K562 (cell line): ENCODE data around the gene TNFRSF19. TPM values are rescaled to one million over a fixed set of nuclear protein-coding genes. Genes with fewer than 3 reads are reported as not detected.

ENCODE experiments used
- ATAC-seq: fragments of 200-7000 bp; cut with Tn5 transposase; 3 replicates; pipeline ENCODE4 v1.9.1; 2020; ENCODE audit warnings: moderate library complexity
- BruUV-seq: library from RNA; stranded (reverse); fragments of 400-500 nt; replicated peaks from 2 replicates; lab custom pipeline; 2021; lab: Mats Ljungman, UMichigan
- CTCF ChIA-PET: fragments of 300-600 bp; formaldehyde crosslinking; extraction: SDS; loops from one replicate; lab custom pipeline; 2021; ENCODE audit warnings: low intra/inter-chr PET ratio; lab: Yijun Ruan, JAX
- POLR2A ChIA-PET: fragments of 300-600, 350-650 bp; sonication (Branson Sonifier 250); formaldehyde crosslinking; extraction: SDS; loops from one replicate; lab custom pipeline; 2021; ENCODE audit warnings: antibody characterized with exemption, inconsistent platforms; lab: Yijun Ruan, JAX
- DNase-seq, 4 experiments: peaks; one replicate each; pipeline versions ENCODE4 v3.0.0 to v3.0.0-alpha.2; 2011 to 2018; ENCODE audit warnings: low spot score in 3 of 4, mixed read lengths in 3 of 4; ENCODE audit errors: extremely low read depth in 1 of 4
- FAIRE-seq: peaks from 2 replicates; lab custom pipeline; 2011; peaks lifted over from hg19 to GRCh38; lab: Jason Lieb, UNC
- H2AFZ ChIP-seq: 2 replicates; pipeline ENCODE4 v1.6.0; 2011; ENCODE audit warnings: low read depth, low read length, control low read depth, inconsistent platforms
- H3K27ac ChIP-seq: fragments of 200-600 bp; 3 replicates; pipeline ENCODE4 v1.8.0; 2011; ENCODE audit warnings: low read depth, mild to moderate bottlenecking, control low read depth, inconsistent platforms, low read length, moderate library complexity, mixed read lengths; ENCODE audit errors: extremely low read depth
- H3K27me3 ChIP-seq, 2 experiments: fragments of 300-600 bp in 1 of 2; 2 replicates in 1 of 2; 3 replicates in 1 of 2; pipeline versions ENCODE4 v1.6.0 to v1.8.0; 2011; ENCODE audit warnings: inconsistent platforms in 2 of 2, low read length in 2 of 2, mild to moderate bottlenecking in 1 of 2, mixed read lengths in 1 of 2, moderate library complexity in 1 of 2; ENCODE audit not compliant: control insufficient read depth in 2 of 2, insufficient read depth in 2 of 2
- H3K36me3 ChIP-seq: fragments of 300-600 bp; 3 replicates; pipeline ENCODE4 v1.8.0; 2011; ENCODE audit warnings: mild to moderate bottlenecking, low read length, inconsistent platforms; ENCODE audit not compliant: control insufficient read depth, insufficient read depth
- H3K4me1 ChIP-seq, 2 experiments: fragments of 200-600 bp in 1 of 2; replicated peaks in 1 of 2; 2 replicates in 1 of 2; 3 replicates in 1 of 2; pipeline versions ENCODE4 v1.5.1 to v1.8.0; 2011; ENCODE audit warnings: inconsistent platforms in 2 of 2, low read length in 2 of 2, mild to moderate bottlenecking in 1 of 2, mixed read lengths in 1 of 2, moderate library complexity in 1 of 2; ENCODE audit not compliant: control insufficient read depth in 2 of 2, insufficient read depth in 2 of 2
- H3K4me2 ChIP-seq: 2 replicates; pipeline ENCODE4 v1.6.1; 2011; ENCODE audit warnings: low read length, control low read depth, inconsistent platforms, mixed read lengths; ENCODE audit not compliant: insufficient read depth
- H3K4me3 ChIP-seq: fragments of 200-600 bp; sonication (generic), shearing (Covaris generic); 2 replicates; pipeline ENCODE4 v1.5.1; 2016; ENCODE audit warnings: control low read depth, inconsistent platforms
- H3K79me2 ChIP-seq: fragments of 200-600 bp; 3 replicates; pipeline ENCODE4 v1.8.0; 2011; ENCODE audit warnings: low read length, inconsistent platforms; ENCODE audit not compliant: control insufficient read depth, insufficient read depth
- H3K9ac ChIP-seq, 2 experiments: 2 replicates each; pipeline versions ENCODE4 v1.6.0 to v1.6.1; 2011; ENCODE audit warnings: low read depth in 2 of 2, low read length in 2 of 2, control low read depth in 1 of 2, inconsistent platforms in 1 of 2, mild to moderate bottlenecking in 1 of 2, mixed read lengths in 1 of 2; ENCODE audit not compliant: insufficient read depth in 1 of 2
- H3K9me1 ChIP-seq: one replicate; pipeline ENCODE4 v1.6.0; 2011; ENCODE audit warnings: inconsistent platforms, mild to moderate bottlenecking, low read length, moderate library complexity; ENCODE audit not compliant: control insufficient read depth, insufficient read depth
- H3K9me3 ChIP-seq: replicated peaks from 2 replicates; pipeline ENCODE4 v1.5.1; 2011; ENCODE audit warnings: low read depth, low read length, inconsistent platforms; ENCODE audit not compliant: control insufficient read depth, insufficient read depth
- H4K20me1 ChIP-seq: replicated peaks from 2 replicates; pipeline ENCODE4 v1.6.1; 2011; ENCODE audit warnings: low read length, inconsistent platforms, mixed read lengths; ENCODE audit not compliant: control insufficient read depth, insufficient read depth
- ERF ChIP-seq: fragments of 450-650 bp; formaldehyde crosslinking; IDR thresholded peaks from 2 replicates; pipeline ENCODE4 v1.4.0; 2020; ENCODE audit warnings: mild to moderate bottlenecking, mixed read lengths
- ESRRA ChIP-seq: fragments of 450-650 bp; IDR thresholded peaks from 2 replicates; pipeline ENCODE4 v1.6.1; 2014; ENCODE audit warnings: low read depth, mild to moderate bottlenecking, moderate library complexity, borderline replicate concordance
- KAT2B ChIP-seq: IDR thresholded peaks from one replicate; pipeline ENCODE4 v1.6.1; 2012; ENCODE audit warnings: low read depth, mild to moderate bottlenecking, control low read depth, inconsistent platforms, low read length, moderate library complexity
- NFIX ChIP-seq: fragments of 250-450 bp; sonication (Bioruptor Pico); IDR thresholded peaks from 2 replicates; pipeline ENCODE4 v1.4.0; 2020; ENCODE audit warnings: low read depth, mild to moderate bottlenecking, moderate library complexity
- NR2C1 ChIP-seq, 2 experiments: fragments of 450-650 bp; IDR thresholded peaks; 2 replicates each; pipeline ENCODE4 v1.6.1; 2017; ENCODE audit warnings: mild to moderate bottlenecking in 2 of 2, antibody characterized with exemption in 1 of 2, inconsistent platforms in 1 of 2, missing compliant biosample characterization in 1 of 2, missing genetic modification characterization in 1 of 2
- PBX2 ChIP-seq, 2 experiments: IDR thresholded peaks in 1 of 2; conservative IDR thresholded peaks in 1 of 2; 2 replicates each; pipeline ENCODE4 v1.6.1; 2016; ENCODE audit warnings: low read depth in 2 of 2, mild to moderate bottlenecking in 1 of 2, missing compliant biosample characterization in 1 of 2, missing genetic modification characterization in 1 of 2, moderate library complexity in 1 of 2
- REST ChIP-seq, 2 experiments: fragments of 450-650 bp; formaldehyde crosslinking in 1 of 2; IDR thresholded peaks; 2 replicates each; pipeline versions ENCODE4 v1.4.0 to v1.6.1; 2014 to 2020; ENCODE audit warnings: mild to moderate bottlenecking in 2 of 2, borderline replicate concordance in 1 of 2, low read depth in 1 of 2
- SIX5 ChIP-seq, 2 experiments: IDR thresholded peaks; 2 replicates each; pipeline ENCODE4 v1.6.1; 2011; ENCODE audit warnings: low read length in 2 of 2, borderline replicate concordance in 1 of 2, low read depth in 1 of 2, mild to moderate bottlenecking in 1 of 2, moderate library complexity in 1 of 2; ENCODE audit not compliant: insufficient read depth in 1 of 2
- TCF7 ChIP-seq: sonication (generic); IDR thresholded peaks from 2 replicates; pipeline ENCODE4 v1.6.1; 2016; ENCODE audit warnings: antibody characterized with exemption, borderline replicate concordance
- ZBTB8A ChIP-seq: fragments of 450-650 bp; IDR thresholded peaks from 2 replicates; pipeline ENCODE4 v1.6.1; 2018; ENCODE audit warnings: mild to moderate bottlenecking, moderate library complexity; ENCODE audit not compliant: partially characterized antibody
- ZNF316 ChIP-seq: fragments of 450-650 bp; IDR thresholded peaks from 2 replicates; pipeline ENCODE4 v1.6.1; 2016
- in situ Hi-C: fragments of 300-500 bp; cut with MboI; formaldehyde crosslinking; loops from 4 replicates; pipeline ENCODE4 v1.15.0; 2018; ENCODE audit warnings: inconsistent platforms, mixed read lengths
- intact Hi-C: fragments of 100-400 bp; cut with micrococcal nuclease; formaldehyde crosslinking; loops from 2 replicates; pipeline ENCODE4 v1.14.2; 2022
- polyA plus RNA-seq, 8 experiments: library from polyadenylated mRNA; depleted of rRNA in 4 of 8; stranded (reverse) in 5 of 8; unstranded in 3 of 8; fragments of >200 nt; fragmentation: Nextera tagmentation in 2 of 8; fragmentation: Illumina TruSeq in 1 of 8; extraction: Ambion mirVana in 2 of 8; extraction: Trizol in 1 of 8; gene quantifications; 2 replicates each; pipeline versions ENCODE4 v1.2.1 to v1.2.3, GENCODE V29; 2011 to 2014; ENCODE audit warnings: inconsistent platforms in 1 of 8, missing spikeins in 1 of 8
- total RNA-seq, 7 experiments: library from RNA; depleted of rRNA in 6 of 7; stranded (reverse); fragments of >200 nt in 6 of 7; fragmentation: Illumina TruSeq in 2 of 7; extraction: Trizol in 2 of 7; gene quantifications; 2 replicates each; pipeline versions ENCODE4 v1.2.1 to v1.2.3, GENCODE V29; 2011 to 2021; ENCODE audit warnings: low replicate concordance in 1 of 7

Gene TNFRSF19
- total and polyA plus RNA-seq, 9 of the 15 experiments (the other 6 are each of a cell fraction or from before 2014, with no cell fraction given) = 0.01 to 0.07 TPM; not detected in 7

- ChIA-PET POLR2A (no interaction called here), CTCF (no interaction called here)
- BruUV-seq = no TSS peak
- Histone ChIP-seq H3K9ac (no peak overlapping the region), H4K20me1 (no peaks in the 10 kb centered on the region), H3K4me3 (no peak overlapping the region), H3K9me3 (no peaks in the 10 kb centered on the region), H3K4me1 (no peaks in the 10 kb centered on the region; a peak in 1 of 5 replicates), H3K27ac (no peak overlapping the region), H3K79me2 (no peaks in the 10 kb centered on the region), H3K27me3 (peaks cover 4 to 7% of the 10 kb centered on the region in 2 experiments; a peak in 3 of 5 replicates), H3K4me2 (no peak overlapping the region), H3K9me1 (no peaks in the 10 kb centered on the region), H2AFZ (no peak overlapping the region), H3K36me3 (no peaks in the 10 kb centered on the region)
- DNase-seq (no peak), ATAC-seq (no peak), FAIRE-seq (no peak)
- in situ Hi-C loops = no loop called here
- intact Hi-C loops = no loop called here
- no peak for TF ChIP-seq ZBTB8A
- no peak for TF ChIP-seq TCF7
- no peak for TF ChIP-seq NR2C1 (IDR thresholded peaks at IDR 0.05)
- TF ChIP-seq NR2C1 (tag; IDR thresholded peaks at IDR 0.05) = no peak
- TF ChIP-seq NFIX (CRISPR knock-in tag) = no peak
- TF ChIP-seq ERF (CRISPR knock-in tag) = no peak
- no peak for TF ChIP-seq SIX5 (IDR thresholded peaks at IDR 0.05; ENCODE audit: borderline replicate concordance in 1 of 2, insufficient read depth in 1 of 2, low read depth in 1 of 2, low read length in 2 of 2)
- TF ChIP-seq PBX2 (CRISPR knock-in tag; IDR thresholded peaks at IDR 0.05; ENCODE audit: low read depth) = no peak
- no peak for TF ChIP-seq PBX2 (tag; conservative IDR thresholded peaks at IDR 0.05; ENCODE audit: low read depth)
- TF ChIP-seq REST (IDR thresholded peaks at IDR 0.05; ENCODE audit: borderline replicate concordance) = no peak
- no peak for TF ChIP-seq REST (CRISPR knock-in tag; IDR thresholded peaks at IDR 0.05; ENCODE audit: low read depth)
- TF ChIP-seq ZNF316 = no peak
- no peak for TF ChIP-seq ESRRA
- no peak for TF ChIP-seq KAT2B
Observed at GRCh38 chr13:23549724-23550123, 20.5 kb upstream of the TNFRSF19 start.
